ENCODE data around the gene SUGP1.

DNA sequence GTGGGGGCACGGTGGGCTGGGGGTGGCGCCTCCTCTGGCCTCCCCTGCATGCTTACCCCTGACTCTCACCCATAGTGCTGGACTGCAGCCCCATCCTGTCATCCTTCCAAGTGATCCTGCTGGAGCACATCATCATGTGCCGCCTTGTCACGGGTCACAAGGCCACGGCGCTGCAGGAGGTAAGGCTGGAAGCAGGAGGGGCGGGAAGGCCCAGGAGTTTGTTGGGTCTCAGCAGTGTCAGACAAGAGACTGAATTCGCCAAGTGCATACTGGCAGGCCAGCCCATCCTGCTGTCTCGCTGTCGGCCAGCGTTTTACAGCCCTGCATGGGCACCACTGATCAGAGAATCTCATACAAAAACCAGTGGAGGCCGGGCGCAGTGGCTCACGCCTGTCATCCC lies 23.5 kb upstream of the SUGP1 start:
- no peak for TF ChIP-seq CTCF (IDR thresholded peaks at IDR 0.05; ENCODE audit: poor library complexity)
- TF ChIP-seq EZH2phosphoT487 (IDR thresholded peaks at IDR 0.05; ENCODE audit: low read depth, severe bottlenecking, unreplicated experiment), result no peak
